Lower lobe of right lung (tissue), 2 donors: ENCODE data around the gene OR8J1. TPM values are rescaled to one million over a fixed set of nuclear protein-coding genes. Genes with fewer than 3 reads are reported as not detected.

Source experiments
- ATAC-seq, 2 donors: fragments of 200-7000 bp; cut with Tn5 transposase; one replicate each; pipeline ENCODE4 v1.9.1; 2020 to 2022; ENCODE audit warnings: mild to moderate bottlenecking in 2 of 2, moderate library complexity in 2 of 2
- DNase-seq: peaks from one replicate; pipeline ENCODE4 v3.0.0-alpha.2; 2020
- H3K27ac ChIP-seq: fragments of 200-600 bp; one replicate; pipeline ENCODE4 v1.8.0; 2022
- H3K27me3 ChIP-seq: fragments of 200-600 bp; one replicate; pipeline ENCODE4 v1.8.0; 2022; ENCODE audit warnings: low read depth
- H3K36me3 ChIP-seq: fragments of 200-600 bp; one replicate; pipeline ENCODE4 v1.8.0; 2022; ENCODE audit warnings: mild to moderate bottlenecking
- H3K4me1 ChIP-seq: fragments of 200-600 bp; one replicate; pipeline ENCODE4 v1.8.0; 2022
- H3K4me3 ChIP-seq: fragments of 200-600 bp; one replicate; pipeline ENCODE4 v1.8.0; 2022; ENCODE audit warnings: mild to moderate bottlenecking
- H3K9me3 ChIP-seq: fragments of 200-600 bp; one replicate; pipeline ENCODE4 v1.8.0; 2022
- intact Hi-C: fragments of 100-400 bp; cut with DNase I; formaldehyde crosslinking; loops from one replicate; pipeline ENCODE4 v1.11.0; 2022
- total RNA-seq: library from RNA; stranded (reverse); fragmentation: NEBNext Ultra II Directional; extraction: Animal tissue kit (Norgen Biotek cat#: 25700); gene quantifications from one replicate; pipeline ENCODE4 v1.2.1, GENCODE V29; 2021
- TF ChIP-seq, protein P1 (sequence below): fragments of 200-600 bp; IDR thresholded peaks from one replicate; pipeline ENCODE4 v1.8.0; 2022; ENCODE audit warnings: antibody characterized with exemption, mild to moderate bottlenecking
- donor health status: DM: no; HTN: yes; CAD: no; lungs with severe emphysema.

OR8J1 gene
- total RNA-seq, 1 donor from 2014 or later, result not detected

DNA sequence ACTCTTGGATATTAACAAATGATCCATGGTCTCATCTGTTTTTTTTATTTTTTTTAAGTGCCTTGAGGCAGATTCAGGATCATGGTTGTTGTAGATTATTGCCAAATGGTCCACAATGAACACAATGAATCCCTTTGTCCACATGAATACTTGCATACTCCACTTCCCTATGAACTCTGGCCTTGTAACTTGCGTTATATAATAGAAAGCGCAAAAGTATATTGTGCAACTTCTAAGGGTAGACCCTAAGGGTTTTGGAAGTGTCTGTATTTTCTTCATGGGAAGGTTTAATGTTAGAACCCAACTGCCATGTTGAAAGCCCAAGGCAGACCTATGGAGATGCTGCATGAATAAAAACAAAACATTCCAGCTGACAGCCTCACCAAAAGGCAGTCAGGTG, 50.3 kb downstream of the OR8J1 start:
- no peaks in the 10 kb centered on the region for H3K27me3 ChIP-seq
- intact Hi-C loops, result no loop called here
- H3K9me3 ChIP-seq, result no peaks in the 10 kb centered on the region

DNA sequence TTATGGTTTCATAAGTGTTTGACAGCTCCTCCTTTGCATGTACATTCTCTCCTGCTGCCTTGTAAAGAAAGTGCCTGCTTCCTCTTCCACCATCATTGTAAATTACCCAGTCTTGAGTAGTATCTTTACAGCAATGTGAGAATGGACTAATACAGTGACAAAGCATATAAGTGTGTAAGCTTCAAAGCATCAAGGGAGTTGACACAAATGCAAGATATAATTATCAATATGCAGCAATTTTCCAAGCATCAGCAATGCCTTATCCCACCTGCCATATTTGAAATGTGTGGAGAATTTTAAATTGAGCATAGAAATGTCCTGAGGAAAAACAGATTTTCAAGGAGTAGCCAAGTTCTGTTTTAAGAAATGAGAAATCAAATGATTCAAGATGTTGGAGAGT, 56.7 kb downstream of the OR8J1 start:
- no peaks in the 10 kb centered on the region for H3K36me3 ChIP-seq
- DNase-seq (no peak), ATAC-seq (no peak)
- H3K27me3 ChIP-seq, result no peaks in the 10 kb centered on the region
- H3K9me3 ChIP-seq, result no peaks in the 10 kb centered on the region
- H3K27ac ChIP-seq, result no peak overlapping the region
- intact Hi-C loops, result no loop called here
- H3K4me1 ChIP-seq, result no peaks in the 10 kb centered on the region
- no peak overlapping the region for H3K4me3 ChIP-seq
- TF ChIP-seq, protein P1, sequence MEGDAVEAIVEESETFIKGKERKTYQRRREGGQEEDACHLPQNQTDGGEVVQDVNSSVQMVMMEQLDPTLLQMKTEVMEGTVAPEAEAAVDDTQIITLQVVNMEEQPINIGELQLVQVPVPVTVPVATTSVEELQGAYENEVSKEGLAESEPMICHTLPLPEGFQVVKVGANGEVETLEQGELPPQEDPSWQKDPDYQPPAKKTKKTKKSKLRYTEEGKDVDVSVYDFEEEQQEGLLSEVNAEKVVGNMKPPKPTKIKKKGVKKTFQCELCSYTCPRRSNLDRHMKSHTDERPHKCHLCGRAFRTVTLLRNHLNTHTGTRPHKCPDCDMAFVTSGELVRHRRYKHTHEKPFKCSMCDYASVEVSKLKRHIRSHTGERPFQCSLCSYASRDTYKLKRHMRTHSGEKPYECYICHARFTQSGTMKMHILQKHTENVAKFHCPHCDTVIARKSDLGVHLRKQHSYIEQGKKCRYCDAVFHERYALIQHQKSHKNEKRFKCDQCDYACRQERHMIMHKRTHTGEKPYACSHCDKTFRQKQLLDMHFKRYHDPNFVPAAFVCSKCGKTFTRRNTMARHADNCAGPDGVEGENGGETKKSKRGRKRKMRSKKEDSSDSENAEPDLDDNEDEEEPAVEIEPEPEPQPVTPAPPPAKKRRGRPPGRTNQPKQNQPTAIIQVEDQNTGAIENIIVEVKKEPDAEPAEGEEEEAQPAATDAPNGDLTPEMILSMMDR, result no peak

More for the DNA sequence above, 50.3 kb downstream of the OR8J1 start:
- DNase-seq (no peak), ATAC-seq (no peak)
- Histone ChIP-seq H3K4me1 (no peaks in the 10 kb centered on the region), H3K36me3 (no peaks in the 10 kb centered on the region), H3K4me3 (no peak overlapping the region), H3K27ac (no peak overlapping the region)
- TF ChIP-seq, protein P1, result no peak

Other genes starting within 250 kb of the OR8J1 start
- not detected for gene OR8H3, start 231.9 kb upstream of the OR8J1 start, total RNA-seq
- gene OR8J3, start 214.1 kb upstream of the OR8J1 start, total RNA-seq, result not detected
- not detected for gene OR8K5, start 194.0 kb upstream of the OR8J1 start, total RNA-seq
- gene OR5J2, start 177.7 kb upstream of the OR8J1 start, total RNA-seq, result not detected
- gene OR5T2, start 120.0 kb upstream of the OR8J1 start, total RNA-seq, result not detected
- not detected for gene OR5T3, start 102.0 kb upstream of the OR8J1 start, total RNA-seq
- not detected for gene OR5T1, start 80.1 kb upstream of the OR8J1 start, total RNA-seq
- gene OR8H1, start 62.0 kb upstream of the OR8J1 start, total RNA-seq, result not detected
- not detected for gene OR8K3, start 39.1 kb upstream of the OR8J1 start, total RNA-seq
- not detected for gene OR8K1, start 8.3 kb upstream of the OR8J1 start, total RNA-seq
- gene OR8U1, start 21.3 kb downstream of the OR8J1 start, total RNA-seq, result not detected
- not detected for gene OR5AL1, start 58.4 kb downstream of the OR8J1 start, total RNA-seq
- not detected for gene OR5M3, start 119.1 kb downstream of the OR8J1 start, total RNA-seq
- gene OR5M8, start 137.1 kb downstream of the OR8J1 start, total RNA-seq, result not detected
- gene OR5M11, start 189.0 kb downstream of the OR8J1 start, total RNA-seq, result not detected
- not detected for gene OR5M10, start 223.4 kb downstream of the OR8J1 start, total RNA-seq